NCI-H69 (cell line): ENCODE measurements around the gene ZNF366.

Experiments used
- DNase-seq: peaks from one replicate; lab custom pipeline; 2025; lab: John Stamatoyannopoulos, UW

Gene ZNF366

GRCh38 chr5:72494623-72495124 is 12.5 kb downstream of the ZNF366 start:
- no peak for DNase-seq

- no peak for DNase-seq
These were observed 17.7 kb downstream of the ZNF366 start for GRCh38 chr5:72489536-72489935.

GRCh38 chr5:72488756-72489155 is 18.5 kb downstream of the ZNF366 start:
- DNase-seq, result no peak

- peak; percentile 38 for DNase-seq
These were observed 20.0 kb downstream of the ZNF366 start for GRCh38 chr5:72487177-72487576.

GRCh38 chr5:72486371-72486770 is 20.8 kb downstream of the ZNF366 start:
- DNase-seq, result no peak

- DNase-seq, result no peak
These were observed 21.7 kb downstream of the ZNF366 start for GRCh38 chr5:72485430-72485974.

GRCh38 chr5:72482046-72482445 is 25.2 kb downstream of the ZNF366 start:
- DNase-seq, result no peak

- no peak for DNase-seq
These were observed 26.4 kb downstream of the ZNF366 start for GRCh38 chr5:72480841-72481240.

- no peak for DNase-seq
These were observed 27.3 kb downstream of the ZNF366 start for GRCh38 chr5:72479921-72480320.

- no peak for DNase-seq
These were observed 28.5 kb downstream of the ZNF366 start for GRCh38 chr5:72478684-72479083.

GRCh38 chr5:72478276-72478675 is 28.9 kb downstream of the ZNF366 start:
- no peak for DNase-seq

GRCh38 chr5:72477644-72478043 is 29.6 kb downstream of the ZNF366 start:
- no peak for DNase-seq

GRCh38 chr5:72477176-72477575 is 30.0 kb downstream of the ZNF366 start:
- DNase-seq, result no peak

- no peak for DNase-seq
These were observed 30.5 kb downstream of the ZNF366 start for GRCh38 chr5:72476721-72477120.

- no peak for DNase-seq
These were observed 30.9 kb downstream of the ZNF366 start for GRCh38 chr5:72476275-72476674.

- no peak for DNase-seq
These were observed 32.7 kb downstream of the ZNF366 start for GRCh38 chr5:72474516-72474915.

- no peak for DNase-seq
These were observed 33.1 kb downstream of the ZNF366 start for GRCh38 chr5:72474046-72474500.

- no peak for DNase-seq
These were observed 34.4 kb downstream of the ZNF366 start for GRCh38 chr5:72472666-72473422.

- DNase-seq, result no peak
These were observed 35.2 kb downstream of the ZNF366 start for GRCh38 chr5:72472031-72472430.

- DNase-seq, result no peak
These were observed 36.4 kb downstream of the ZNF366 start for GRCh38 chr5:72470826-72471225.

- no peak for DNase-seq
These were observed 38.6 kb downstream of the ZNF366 start for GRCh38 chr5:72468606-72469005.

GRCh38 chr5:72468024-72468423 is 39.2 kb downstream of the ZNF366 start:
- DNase-seq, result no peak

- no peak for DNase-seq
These were observed 39.7 kb downstream of the ZNF366 start for GRCh38 chr5:72467461-72467860.
